ENCODE results near the gene ODAD3. TPM values are rescaled to one million over a fixed set of nuclear protein-coding genes. Genes with fewer than 3 reads are reported as not detected.
A peak's percentile ranks its signal among the peaks of the same experiment; 100 is the strongest.

Gene ODAD3
- total RNA-seq, 1 donor from 2014 or later: not detected

- no peak for DNase-seq
These were observed 59.6 kb downstream of the ODAD3 start for GRCh38 chr19:11375143-11375948.

DNA sequence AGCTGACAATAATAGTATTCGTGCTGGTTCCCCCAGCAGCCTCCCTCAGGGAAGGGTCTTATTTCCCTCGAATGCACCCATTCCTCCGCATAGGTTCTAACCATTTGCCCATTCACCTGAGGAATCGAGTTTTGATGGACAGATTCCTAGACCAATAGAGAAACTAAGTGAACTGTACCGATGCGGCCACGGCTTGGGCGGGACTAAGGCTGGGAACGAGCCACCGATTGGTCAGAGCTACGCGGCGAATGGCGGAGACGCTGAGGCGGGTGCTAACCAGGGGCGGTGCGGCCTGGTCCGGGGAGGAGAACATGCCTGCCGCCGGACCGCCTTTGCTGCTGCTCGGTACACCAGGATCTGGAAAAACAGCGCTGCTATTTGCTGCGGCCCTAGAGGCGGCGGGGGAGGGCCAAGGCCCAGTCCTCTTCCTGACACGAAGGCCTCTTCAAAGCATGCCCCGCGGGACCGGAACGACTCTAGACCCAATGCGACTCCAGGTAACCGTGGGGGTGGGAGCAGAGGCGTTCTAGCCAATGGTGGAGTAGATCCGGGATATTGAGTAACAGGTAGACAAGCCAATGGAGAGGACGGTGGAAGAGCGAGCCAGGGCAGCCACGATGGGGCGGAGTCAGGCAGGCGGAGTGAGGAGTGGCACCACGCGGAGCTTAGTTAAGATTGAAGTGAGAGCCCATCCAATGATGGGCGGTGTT lies 60.3 kb downstream of the ODAD3 start, which contains the start of gene SWSAP1:
TSS of gene SWSAP1 (plus strand) at position 234 of the 710 bp plus-strand sequence. CDS start at position 249, 15 bp downstream.
- DNase-seq: peak; percentile 100

GRCh38 chr19:11373885-11374432 lies 61.0 kb downstream of the ODAD3 start:
- DNase-seq: no peak

DNA sequence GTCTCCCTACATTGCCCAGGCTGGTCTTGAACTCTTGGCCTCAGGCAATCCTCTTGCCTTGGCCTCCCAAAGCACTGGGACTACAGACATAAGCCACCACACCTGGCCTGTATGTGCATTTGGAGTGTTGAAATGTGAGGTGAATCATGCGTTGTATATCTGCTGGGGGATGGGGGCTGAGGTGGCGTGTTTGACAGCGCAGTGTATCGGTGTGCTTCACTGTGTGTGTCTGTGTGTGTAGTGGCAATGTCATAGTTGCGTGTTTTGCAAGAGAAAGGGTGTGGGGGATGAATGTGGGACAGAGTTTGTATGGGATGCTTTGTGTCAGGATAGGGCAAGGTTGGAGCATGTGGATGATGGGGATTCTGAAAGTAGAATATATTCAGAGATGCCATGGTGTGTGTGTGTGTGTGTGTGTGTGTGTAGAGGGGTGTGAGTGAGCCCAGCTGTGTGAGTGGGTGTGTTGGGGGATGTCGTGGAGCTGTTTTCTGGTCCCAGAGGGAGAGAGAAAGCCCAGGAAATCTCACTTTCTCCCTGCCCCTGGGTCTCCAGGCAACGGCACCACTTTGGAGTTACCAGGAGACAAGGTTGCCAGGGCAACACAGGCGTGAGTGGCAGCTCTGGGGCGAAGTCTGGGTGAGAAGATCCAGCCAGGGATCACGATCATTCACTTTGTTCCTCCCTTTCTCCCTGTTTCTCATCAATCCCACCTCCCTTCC lies 61.6 kb downstream of the ODAD3 start:
- DNase-seq: peak; percentile 58

GRCh38 chr19:11370744-11371143 lies 64.2 kb downstream of the ODAD3 start:
- DNase-seq: no peak

Small RNAs within 50 kb of the gene (small RNA-seq; reads per million reads assigned to genes)
- not detected for gene RF00019 (ENCODE audit: low replicate concordance)

Other genes with a start within 250 kb of the ODAD3 start
- gene KANK2, start 237.6 kb downstream of the ODAD3 start, total RNA-seq: 236 TPM
- gene ANGPTL8, start 195.5 kb downstream of the ODAD3 start, total RNA-seq: not detected
- 23.2 TPM for gene DOCK6, start 172.6 kb downstream of the ODAD3 start, total RNA-seq
- not detected for gene TSPAN16, start 139.0 kb downstream of the ODAD3 start, total RNA-seq
- gene RAB3D, start 95.5 kb downstream of the ODAD3 start, total RNA-seq: 19.2 TPM
- gene TMEM205, start 88.9 kb downstream of the ODAD3 start, total RNA-seq: 98.4 TPM
- gene CCDC159, start 88.6 kb downstream of the ODAD3 start, total RNA-seq: 7.4 TPM
- gene PLPPR2, start 79.7 kb downstream of the ODAD3 start, total RNA-seq: 20.3 TPM
- 0.82 TPM for gene SWSAP1, start 60.5 kb downstream of the ODAD3 start, total RNA-seq
- gene EPOR, start 50.8 kb downstream of the ODAD3 start, total RNA-seq: 3.0 TPM
- gene RGL3, start 15.8 kb downstream of the ODAD3 start, total RNA-seq: 0.10 TPM
- gene PRKCSH, start 514 bp upstream of the ODAD3 start, total RNA-seq: 86.7 TPM
- 0.31 TPM for gene ELAVL3, start 45.9 kb upstream of the ODAD3 start, total RNA-seq
- gene ZNF653, start 70.7 kb upstream of the ODAD3 start, total RNA-seq: 4.2 TPM
- gene ECSIT, start 94.0 kb upstream of the ODAD3 start, total RNA-seq: 56.6 TPM
- gene CNN1, start 103.7 kb upstream of the ODAD3 start, total RNA-seq: 53.1 TPM
- 9.4 TPM for gene ELOF1, start 124.1 kb upstream of the ODAD3 start, total RNA-seq
- 2.5 TPM for gene ACP5, start 142.5 kb upstream of the ODAD3 start, total RNA-seq
- 21.1 TPM for gene ZNF627, start 162.4 kb upstream of the ODAD3 start, total RNA-seq